ENCODE measurements around the gene BRMS1.
"Not testable (repeated sequence)": the region's sequence is repeated elsewhere in the genome, so short reads cannot be mapped to it uniquely, and the experiment has no call there.

Gene BRMS1

DNA sequence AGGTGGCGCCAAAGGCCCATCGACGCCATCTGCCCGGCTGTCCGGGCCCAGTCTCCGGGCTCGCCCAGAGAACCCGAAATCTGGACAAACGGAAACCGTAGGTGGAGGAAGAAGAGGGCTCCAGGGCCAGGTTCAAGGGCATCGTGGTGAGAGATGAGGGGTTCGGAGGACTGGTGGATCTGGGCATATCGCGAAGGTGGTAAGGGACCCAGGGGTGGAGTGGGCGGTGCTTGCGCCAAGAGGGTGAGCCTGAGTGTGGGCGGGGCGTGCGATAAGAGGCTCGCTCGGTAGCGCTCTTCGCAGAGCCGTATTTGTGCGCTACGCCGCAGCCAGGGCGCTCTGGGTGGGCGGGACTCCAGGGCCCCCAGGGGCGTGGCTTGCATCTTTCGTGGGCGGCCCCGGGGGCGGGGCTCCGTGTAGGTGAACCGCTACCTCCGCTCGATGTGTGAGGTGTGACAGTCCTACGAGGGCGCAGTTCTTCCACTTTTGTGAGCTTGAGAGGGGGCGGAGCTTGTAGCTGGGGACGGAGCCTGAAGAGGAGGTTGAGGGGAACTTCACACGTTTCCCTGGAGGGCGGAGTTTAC, 32.8 kb downstream of the BRMS1 start:
- DNase-seq, result peak in 53 of 56 donors; percentile 37 to 89 (median 80)

DNA sequence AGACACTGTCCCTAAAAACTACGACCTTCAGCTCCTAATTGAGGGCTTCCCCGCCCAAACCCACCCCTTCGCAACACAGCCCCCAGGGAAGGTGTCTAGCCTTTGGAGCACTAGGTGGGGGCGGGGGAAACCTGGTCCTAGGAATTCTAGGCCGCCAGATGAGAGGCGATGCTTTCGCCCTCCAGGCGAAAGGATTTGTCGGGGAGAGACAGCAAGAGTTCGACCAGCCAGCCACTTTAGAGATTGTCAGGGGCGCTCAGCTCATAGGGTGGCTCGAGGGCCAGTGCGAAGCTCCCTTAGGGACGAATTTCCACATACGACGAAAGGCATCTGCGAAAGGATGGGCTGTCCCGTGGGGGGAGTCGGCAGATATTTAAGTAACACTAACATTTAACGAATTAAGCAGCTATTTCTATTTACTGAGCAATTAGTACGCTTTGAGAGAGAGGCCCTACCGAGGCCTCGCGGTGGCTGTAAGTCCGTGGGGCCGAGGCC, 33.4 kb downstream of the BRMS1 start:
- no peak for DNase-seq

DNA sequence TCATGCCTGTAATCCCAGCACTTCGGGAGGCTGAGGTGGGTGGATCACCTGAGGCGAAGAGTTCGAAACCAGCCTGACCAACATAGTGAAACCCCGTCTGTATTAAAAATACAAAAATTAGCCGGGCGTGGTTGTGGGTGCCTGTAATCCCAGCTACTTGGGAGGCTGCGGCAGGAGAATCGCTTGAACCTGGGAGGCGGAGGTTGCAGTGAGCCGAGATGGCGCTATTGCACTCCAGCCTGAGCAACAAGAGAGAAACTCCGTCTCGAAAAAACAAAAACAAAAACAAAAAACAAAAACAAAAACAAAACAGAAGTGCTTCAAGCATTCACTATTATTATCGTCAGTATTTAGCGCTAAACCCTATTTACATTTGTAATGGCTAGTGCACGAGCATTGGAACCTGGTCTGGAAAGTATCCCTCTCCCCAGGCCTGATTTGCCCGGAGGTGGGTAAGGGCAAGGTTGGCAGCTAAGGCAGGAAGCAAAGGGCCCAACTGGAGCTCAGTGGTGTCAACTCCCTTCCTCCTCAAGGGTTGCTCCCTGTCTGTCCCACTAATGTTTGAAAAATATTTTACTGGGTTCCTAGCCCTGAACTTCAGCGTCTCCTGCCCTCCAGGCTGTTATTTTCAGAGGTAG, 34.0 kb downstream of the BRMS1 start:
- not testable (repeated sequence) for DNase-seq

DNA sequence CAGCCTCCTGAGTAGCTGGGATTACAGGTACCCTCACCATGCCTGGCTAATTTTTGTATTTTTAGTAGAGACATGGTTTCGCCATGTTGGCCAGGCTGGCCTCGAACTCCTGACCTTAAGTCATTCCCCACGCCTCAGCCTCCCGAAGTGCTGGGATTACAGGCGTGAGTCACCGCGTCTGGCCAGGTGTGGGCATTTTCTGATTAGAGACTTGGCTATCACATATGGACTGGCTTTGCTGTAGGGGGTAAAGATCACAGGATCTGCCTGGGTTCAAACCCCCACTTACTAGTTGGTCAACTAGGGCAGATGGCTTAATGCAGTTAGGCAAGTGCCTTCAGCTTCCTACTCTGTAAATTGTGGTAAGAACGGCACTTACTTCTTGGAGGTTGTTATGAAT, 34.6 kb downstream of the BRMS1 start:
- no peak for DNase-seq

DNA sequence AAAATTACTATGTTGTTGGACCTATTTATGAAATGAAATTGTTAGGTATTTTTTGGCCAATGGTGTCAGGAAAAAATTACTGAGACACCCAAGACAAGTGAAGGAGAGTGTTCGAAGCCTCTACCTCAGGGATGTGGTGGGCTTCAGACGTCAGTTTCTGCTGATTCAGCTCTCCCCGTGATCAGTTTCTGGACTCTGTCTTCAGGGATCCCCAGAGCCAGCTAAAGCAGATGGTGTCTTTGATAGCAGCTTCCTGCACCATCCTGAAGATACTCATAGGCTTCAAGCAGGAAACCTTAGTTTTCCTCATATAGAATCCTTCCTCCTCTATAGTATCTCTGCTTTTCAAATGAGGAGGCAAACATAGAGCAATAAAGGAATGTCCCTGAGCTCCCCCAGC, 35.4 kb downstream of the BRMS1 start:
- no peak for DNase-seq

DNA sequence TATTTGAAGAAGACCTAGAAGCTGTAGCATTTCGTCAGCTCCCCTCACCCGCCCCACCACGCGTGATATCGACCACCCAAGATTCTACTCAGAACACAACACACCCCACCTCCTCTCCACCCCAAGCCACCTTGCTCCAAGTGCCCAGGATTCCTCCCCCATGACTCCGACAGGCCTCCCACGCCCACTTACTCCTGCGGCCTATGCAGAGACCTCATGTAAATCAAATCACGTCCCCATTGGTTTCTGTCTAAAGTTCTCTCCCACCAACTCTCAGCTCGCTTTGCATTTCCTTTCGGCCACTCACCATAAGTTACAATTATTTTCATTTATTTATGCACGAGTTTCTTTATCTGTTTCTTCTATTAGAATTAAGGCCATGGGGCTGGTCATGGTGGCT, 42.2 kb downstream of the BRMS1 start:
- DNase-seq, result no peak

DNA sequence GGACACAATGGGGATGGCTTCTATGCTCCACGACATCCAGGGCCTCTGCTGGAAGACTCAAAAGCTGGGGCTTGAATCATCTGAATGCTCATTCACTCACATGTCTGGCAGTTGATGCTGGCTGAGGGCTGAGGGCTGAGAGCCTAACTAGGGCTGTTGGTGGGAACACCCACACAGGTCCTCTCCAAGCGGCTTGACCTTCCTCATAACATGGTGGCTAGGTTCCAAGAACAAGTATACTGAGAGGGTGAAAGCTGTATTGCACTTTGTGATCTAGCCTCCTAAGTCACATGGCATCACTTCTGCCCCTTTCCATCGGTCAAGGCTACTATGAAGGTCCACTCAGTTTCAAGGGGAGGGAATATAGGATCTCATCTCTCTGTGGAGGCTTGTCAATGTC, 45.7 kb downstream of the BRMS1 start:
- no peak for DNase-seq

DNA sequence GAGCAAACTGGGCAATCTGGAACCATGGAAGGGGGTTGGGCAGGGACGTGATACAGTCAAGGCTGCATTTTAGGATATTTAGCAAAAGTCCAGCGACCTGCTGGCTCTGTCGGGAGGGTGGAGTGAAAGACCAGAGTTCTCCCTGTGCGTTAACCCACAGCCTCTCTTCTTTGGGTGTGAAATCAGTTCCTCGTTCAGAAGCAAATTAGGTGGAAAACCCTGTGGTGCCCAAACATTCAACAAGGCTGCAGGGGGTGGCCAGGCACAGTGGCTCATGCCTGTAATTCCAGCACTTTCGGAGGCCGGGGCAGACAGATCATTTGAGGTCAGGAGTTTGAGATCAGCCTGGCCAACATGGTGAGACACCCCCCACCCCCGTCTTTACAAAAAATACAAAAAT, 47.3 kb downstream of the BRMS1 start:
- no peak for DNase-seq

DNA sequence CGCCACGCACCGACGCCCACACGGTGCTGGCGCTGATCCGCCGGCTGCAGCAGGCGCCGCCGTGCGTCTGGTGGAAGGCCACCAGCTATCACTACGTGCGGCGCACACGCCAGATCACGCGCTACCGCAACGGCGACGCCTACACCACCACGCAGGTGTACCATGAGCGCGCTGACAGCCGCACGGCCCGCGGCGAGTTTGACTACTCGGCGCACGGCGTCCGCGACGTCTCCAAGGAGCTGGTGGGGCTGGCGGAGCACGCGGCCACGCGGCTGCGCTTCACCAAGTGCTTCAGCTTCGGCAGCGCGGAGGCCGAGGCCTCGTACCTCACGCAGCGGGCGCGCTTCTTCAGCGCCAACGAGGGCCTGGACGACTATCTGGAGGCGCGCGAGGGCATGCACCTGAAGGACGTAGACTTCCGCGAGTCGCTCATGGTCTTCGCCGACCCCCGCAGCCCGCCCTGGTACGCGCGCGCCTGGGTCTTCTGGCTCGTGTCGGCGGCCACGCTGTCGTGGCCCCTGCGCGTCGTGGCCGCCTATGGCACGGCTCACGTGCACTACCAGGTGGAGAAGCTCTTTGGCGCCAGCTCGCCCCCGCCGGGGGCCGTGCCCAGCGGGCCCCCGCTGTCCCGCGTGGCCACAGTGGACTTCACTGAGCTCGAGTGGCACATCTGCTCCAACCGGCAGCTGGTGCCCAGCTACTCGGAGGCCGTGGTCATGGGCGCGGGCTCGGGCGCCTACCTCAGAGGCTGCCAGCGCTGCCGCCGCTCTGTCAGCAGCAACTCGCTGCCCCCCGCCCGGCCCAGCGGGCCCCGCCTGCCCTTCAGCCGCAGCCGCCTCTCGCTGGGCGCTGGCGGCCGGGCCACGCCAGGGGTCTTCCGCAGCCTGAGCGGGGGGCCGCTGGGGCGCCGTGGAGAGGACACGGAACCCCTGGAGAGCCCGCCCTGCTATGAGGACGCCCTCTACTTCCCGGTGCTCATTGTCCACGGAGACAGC, 50.0 kb downstream of the BRMS1 start:
- no peak for DNase-seq

DNA sequence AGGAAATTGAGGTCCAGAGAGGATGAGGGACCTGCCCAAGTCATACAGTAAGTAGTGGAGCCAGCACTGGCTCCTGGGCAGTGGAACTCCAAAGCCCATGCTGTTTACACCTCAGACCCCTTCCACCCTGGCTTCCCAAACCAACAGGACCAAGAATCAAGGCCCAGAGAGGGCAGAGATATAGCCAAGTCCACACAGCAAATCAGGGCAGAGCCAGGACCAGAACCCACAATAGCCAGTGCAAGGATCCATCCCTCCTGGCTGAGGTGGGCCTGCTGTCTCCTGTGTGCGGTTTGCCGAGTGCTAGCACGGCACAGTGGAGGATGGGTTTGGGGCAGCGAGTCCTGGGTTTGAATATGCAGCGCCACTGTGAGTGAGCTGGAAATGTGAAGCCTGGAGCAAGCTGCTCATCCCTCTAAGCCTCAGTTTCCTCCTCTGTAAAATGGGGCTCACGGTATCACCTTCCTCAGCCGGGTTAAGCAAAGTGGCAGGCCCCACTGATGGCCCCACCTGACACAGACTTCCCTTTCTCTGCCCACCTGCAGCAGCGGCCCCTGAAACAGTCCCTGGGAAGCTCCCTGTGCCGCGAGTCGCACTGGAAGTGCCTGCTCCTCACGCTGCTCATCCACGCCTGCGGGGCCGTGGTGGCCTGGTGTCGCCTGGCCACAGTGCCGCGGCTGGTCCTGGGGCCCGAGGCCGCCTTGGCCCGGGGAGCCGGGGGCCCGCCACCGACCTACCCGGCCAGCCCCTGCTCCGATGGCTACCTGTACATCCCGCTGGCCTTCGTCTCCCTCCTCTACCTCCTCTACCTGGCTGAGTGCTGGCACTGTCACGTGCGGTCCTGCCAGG, 50.9 kb downstream of the BRMS1 start:
- no peak for DNase-seq

DNA sequence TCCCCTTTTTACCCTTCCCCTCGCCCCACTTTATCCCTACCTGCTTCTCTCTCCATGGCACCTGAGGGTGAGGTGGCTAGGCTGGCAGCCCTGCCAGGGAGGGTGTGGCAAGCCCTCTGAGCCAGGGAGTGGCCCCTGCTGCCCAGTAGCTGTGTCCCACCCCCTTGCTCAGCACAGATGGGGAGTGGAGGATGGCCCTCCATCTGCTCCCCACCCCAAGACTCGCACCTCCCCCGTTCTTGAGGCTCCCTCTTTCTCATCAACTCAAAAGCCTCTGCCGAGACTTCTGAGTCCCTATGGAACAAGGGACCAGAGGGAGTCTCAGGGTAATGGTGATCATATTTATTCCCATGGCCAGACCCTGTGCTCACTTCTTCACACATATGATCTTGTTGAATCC, 51.6 kb downstream of the BRMS1 start:
- DNase-seq, result no peak

DNA sequence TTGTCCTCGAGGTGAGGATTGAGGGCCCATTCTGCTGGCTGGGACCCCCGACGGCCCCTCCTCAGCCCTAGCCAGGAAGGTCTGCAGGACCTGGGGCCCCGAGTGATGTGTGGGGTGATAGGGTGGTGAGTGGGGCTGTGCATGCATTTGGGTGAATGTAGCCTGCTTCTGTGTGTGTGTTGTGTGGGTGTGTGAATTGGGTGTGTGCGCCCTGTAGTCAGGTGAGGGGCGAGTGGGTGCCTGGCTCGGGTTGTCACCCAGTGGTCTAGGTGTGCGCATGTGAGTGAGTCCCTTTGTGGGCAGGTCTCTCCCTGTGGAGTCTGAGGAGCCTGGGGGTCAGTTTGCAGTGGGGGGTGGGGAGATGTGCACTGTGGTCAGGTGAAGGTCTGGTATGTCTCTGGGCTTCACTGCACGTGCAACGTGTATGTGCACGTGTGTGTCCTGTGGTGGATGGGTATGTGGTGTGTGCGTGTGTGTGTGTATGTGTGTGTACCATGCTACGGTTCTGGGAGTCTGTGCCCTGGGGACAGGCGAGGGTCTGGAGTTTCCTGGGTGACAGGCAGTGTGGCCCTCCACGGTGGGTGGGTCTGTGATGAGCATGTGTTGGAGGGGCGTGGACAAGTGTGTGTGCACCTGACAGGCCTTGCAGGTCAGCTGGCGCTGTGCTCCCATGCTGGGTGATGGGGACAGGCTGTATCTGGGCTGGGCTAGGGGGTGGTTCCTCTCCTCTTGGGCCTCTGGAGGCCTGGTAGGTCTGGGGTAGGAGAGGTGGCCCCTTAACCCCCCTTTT, 52.2 kb downstream of the BRMS1 start:
- DNase-seq, result peak in 1 of 56 donors; percentile 58

DNA sequence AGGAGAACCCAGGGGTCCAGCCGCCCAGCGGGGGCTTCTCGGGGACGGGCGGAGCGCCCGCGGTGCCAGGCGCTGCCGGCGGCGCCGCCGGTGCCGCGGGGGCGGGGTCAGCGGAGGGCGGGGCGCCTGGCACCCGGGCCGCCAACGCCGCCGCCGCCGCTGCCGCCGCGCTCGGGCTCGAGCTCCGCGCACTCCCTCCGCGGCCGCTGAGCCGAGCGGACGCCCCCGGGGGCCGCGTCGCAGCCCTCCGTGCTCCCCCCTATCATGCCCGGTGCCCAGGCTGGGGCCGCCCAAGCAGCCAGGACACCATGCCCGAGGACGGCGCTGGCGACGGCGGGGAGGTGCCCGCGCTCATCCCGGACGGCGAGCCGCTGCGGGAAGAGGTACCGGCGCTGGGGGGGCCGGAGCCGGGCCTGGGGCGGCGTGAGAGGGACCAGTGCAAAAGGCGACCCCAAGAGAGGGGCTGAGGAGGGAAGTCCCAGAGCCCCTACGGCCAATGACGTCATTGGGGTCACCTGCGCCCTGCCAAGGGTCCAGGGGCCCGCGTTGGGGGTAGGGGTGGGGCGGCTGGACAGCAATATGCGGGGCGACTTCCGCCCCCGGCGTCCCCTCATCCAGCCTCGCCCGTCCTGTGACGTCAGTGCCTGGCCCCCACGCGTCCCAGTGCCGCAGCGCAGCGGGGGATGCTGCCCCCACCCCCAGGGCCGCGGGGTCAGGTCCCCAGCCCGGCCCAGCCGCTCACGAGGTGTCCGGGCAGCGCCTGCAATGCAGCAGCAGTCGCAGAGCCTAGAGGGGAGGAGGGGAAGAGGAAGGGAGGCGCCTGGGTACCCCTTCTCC, 53.0 kb downstream of the BRMS1 start, which contains the start of gene TMEM151A:
TSS of gene TMEM151A (plus strand) at position 189 of the 837 bp plus-strand sequence. CDS start at position 309, 120 bp downstream.
- DNase-seq, result peak in 17 of 56 donors; percentile 18 to 83 (median 37)

DNA sequence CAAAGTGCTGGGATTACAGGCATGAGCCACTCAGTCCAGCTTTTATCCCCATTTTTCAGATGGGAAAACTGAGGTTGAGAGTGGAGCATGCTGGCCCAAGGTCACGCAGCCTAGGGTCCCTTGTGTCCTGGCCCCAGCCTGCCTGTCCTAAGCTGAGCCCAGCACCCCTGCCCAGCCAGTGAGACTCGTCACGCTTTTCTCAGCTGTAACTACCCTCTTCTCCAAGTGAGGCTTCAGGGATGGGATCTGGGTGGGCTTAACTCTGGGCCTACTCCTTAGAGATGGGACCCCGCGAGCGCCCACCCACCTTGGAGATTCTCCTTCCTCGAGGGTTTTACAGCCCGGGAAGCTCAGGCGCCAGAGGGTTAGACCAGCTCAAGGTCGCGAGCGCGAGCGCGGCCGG, 53.6 kb downstream of the BRMS1 start:
- peak in 6 of 56 donors; percentile 28 to 57 (median 41) for DNase-seq

DNA sequence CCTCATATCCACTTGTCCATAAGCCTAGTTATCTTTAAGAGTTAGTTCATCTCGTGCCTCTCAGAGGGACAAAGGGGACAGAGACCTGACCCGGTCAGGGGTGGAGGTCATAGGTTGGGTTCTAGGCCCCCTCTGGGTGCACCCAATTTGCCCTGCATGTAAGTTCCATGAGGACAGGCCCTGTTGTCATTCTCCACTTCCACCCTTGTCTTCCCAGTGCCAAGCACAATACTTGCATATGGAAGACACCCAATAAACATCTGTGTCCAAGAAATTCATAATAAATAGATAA, 54.6 kb downstream of the BRMS1 start:
- no peak for DNase-seq

DNA sequence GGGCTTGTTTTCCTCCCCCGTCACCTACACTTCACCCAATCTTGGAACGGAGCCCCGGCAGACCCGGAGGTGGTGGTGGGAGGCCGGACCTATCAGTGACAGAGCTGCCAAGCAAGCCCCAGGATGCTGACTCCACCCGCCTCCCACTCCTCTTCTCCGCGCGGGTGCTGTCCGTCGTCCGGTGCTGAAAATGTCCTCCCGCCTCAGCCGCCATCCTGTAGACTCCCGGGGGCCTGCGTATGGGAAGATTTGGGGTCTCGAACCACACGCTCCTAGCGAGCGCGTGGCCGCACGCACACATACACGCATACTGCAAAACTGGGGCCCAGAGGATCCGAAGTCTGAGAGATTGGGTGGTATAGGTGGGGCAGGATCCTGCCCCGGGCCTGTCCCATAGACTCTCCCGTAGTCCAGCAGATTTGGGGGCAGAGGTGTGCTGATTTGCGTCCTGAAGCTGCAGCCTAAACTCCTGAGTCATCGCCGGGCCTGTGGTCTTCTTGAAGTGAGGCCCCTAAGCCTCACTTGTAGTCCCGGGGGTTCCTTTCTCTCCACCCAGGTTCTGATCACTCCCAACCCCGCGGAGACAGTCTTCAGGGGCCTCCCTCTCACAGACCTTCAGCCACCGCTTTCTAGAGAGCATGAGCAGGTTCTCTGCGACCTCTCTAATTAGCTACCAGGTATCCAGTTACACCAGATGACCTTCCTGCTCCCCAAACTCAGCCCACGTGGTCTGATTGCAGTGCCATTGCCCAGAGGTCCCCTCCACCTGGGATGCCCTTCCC, 55.2 kb downstream of the BRMS1 start:
- peak in 19 of 56 donors; percentile 66 to 88 (median 75) for DNase-seq

DNA sequence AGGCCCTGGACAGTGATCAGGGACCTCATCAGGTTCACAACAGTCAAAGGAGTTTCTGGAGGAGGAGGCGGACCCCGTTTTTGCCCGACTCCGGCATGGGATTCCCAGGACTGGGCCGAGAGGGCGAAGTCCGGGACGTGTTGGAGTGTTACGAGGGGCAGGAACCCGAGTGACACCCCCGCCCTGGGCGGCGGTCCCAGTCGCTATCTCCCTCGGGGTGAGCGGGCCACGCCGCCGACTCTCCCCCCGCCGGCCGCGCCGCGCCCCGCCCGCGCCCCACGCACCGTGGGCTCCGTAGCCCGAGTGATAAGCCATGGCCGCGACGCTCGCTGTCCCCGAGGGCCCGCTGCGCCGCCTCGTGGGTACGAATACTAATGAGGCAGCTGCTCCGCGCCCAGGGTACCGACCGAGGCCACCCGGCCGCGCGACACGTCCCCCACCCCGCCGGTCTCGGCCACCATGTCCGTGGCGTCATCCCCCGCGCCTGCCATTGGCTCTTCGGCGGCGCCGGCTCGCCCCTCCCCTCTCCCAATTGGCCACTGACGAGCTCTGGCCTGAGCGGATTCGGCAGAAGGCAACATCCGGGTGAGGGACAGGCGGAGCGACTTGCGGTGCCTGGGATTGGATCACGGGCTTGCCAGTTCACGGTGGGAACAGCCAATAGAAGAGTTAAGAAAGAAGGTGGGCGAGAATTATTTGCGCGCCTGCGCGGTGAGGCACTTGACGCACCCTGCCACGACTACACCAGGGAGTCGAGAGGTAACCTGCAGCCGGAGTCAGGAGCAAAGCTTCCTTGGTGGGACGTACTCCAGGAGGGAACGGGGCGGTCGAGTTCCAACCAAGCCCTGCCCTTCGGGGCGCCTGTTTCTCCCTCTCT, 56.0 kb downstream of the BRMS1 start, which contains the start of gene YIF1A:
TSS of gene YIF1A (minus strand) at position 473 of the 877 bp plus-strand sequence. CDS start at position 315, 158 bp downstream.
- DNase-seq, result peak; percentile 80 to 100 (median 99)

Measured in amygdala (tissue), 56 donors.